A549 (cell line): Measurements from ENCODE around the gene CAPN8.
A peak's percentile ranks its signal among the peaks of the same experiment; 100 is the strongest.

Experiments used
- CEBPB ChIP-seq, 2 experiments: fragments of >200 bp in 1 of 2; sonication (Bioruptor Twin) in 1 of 2; formaldehyde crosslinking in 1 of 2; IDR thresholded peaks; 2 replicates each; pipeline ENCODE4 v1.6.1; 2012 to 2016
- EP300 ChIP-seq, 2 experiments: fragments of >200 bp; sonication (Bioruptor Twin); formaldehyde crosslinking; IDR thresholded peaks; 2 replicates in 1 of 2; 3 replicates in 1 of 2; pipeline ENCODE4 v1.6.1; 2016 to 2017
- HDAC2 ChIP-seq: fragments of 200-600 bp; sonication (generic); IDR thresholded peaks from 2 replicates; pipeline ENCODE4 v1.6.1; 2016
- JUNB ChIP-seq: fragments of >200 bp; sonication (Bioruptor Twin); formaldehyde crosslinking; IDR thresholded peaks from 2 replicates; pipeline ENCODE4 v1.6.1; 2016
- MAZ ChIP-seq: fragments of 150-350 bp; IDR thresholded peaks from 2 replicates; pipeline ENCODE4 v1.6.1; 2014; ENCODE audit warnings: antibody characterized with exemption, low read depth, low read length, borderline replicate concordance
- MYC ChIP-seq: IDR thresholded peaks from 2 replicates; pipeline ENCODE4 v1.6.1; 2012; ENCODE audit warnings: mild to moderate bottlenecking, inconsistent platforms, low read length, improper control_type of control experiment, borderline replicate concordance
- PBX3 ChIP-seq: IDR thresholded peaks from 2 replicates; pipeline ENCODE4 v1.6.1; 2012
- POLR2A ChIP-seq: IDR thresholded peaks from 2 replicates; pipeline ENCODE4 v1.6.1; 2012; ENCODE audit warnings: mild to moderate bottlenecking, low read length
- RAD21 ChIP-seq, 2 experiments: fragments of >200 bp in 1 of 2; sonication (Bioruptor Twin) in 1 of 2; formaldehyde crosslinking in 1 of 2; IDR thresholded peaks in 1 of 2; conservative IDR thresholded peaks in 1 of 2; 2 replicates in 1 of 2; 3 replicates in 1 of 2; pipeline ENCODE4 v1.6.1; 2012 to 2018; ENCODE audit warnings: inconsistent platforms in 1 of 2
- RARB ChIP-seq: fragments of 250-450 bp; sonication (Bioruptor Pico); IDR thresholded peaks from 2 replicates; pipeline ENCODE4 v1.8.0; 2021; ENCODE audit warnings: mild to moderate bottlenecking, moderate library complexity
- REST ChIP-seq: fragments of 200-600 bp; sonication (generic); IDR thresholded peaks from 2 replicates; pipeline ENCODE4 v1.6.1; 2016; ENCODE audit warnings: antibody characterized with exemption, mild to moderate bottlenecking, moderate library complexity
- RFX5 ChIP-seq: fragments of 450-650 bp; IDR thresholded peaks from 2 replicates; pipeline ENCODE4 v1.7.1; 2014; ENCODE audit warnings: antibody characterized with exemption, mild to moderate bottlenecking, moderate library complexity
- TF ChIP-seq, protein P1 (sequence below): fragments of >200 bp; sonication (Bioruptor Twin); formaldehyde crosslinking; IDR thresholded peaks from 3 replicates; pipeline ENCODE4 v1.5.1; 2016
- TF ChIP-seq, protein P2 (sequence below): IDR thresholded peaks from 2 replicates; pipeline ENCODE4 v1.6.1; 2012

DNA sequence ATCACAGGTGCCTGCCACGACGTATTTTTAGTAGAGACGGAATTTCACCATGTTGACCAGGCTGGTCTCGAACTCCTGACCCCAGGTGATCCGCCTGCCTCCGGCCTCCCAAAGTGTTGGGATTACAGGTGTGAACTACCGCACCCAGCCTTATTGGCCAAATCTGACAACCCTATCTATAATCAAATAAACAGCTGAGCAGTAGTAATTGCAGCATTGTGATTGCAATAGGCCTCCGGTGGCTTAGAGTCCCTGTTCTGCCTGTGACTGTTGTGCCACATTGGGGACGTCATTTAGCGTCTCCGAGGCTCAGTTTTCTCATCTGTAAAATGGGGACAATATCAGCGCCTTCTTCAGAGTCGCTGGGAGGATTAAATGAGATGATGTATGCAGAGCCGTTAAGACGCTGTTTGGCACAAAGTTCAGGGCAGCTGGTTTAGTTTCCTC is 46.3 kb upstream of the CAPN8 start:
- TF ChIP-seq, protein P1, sequence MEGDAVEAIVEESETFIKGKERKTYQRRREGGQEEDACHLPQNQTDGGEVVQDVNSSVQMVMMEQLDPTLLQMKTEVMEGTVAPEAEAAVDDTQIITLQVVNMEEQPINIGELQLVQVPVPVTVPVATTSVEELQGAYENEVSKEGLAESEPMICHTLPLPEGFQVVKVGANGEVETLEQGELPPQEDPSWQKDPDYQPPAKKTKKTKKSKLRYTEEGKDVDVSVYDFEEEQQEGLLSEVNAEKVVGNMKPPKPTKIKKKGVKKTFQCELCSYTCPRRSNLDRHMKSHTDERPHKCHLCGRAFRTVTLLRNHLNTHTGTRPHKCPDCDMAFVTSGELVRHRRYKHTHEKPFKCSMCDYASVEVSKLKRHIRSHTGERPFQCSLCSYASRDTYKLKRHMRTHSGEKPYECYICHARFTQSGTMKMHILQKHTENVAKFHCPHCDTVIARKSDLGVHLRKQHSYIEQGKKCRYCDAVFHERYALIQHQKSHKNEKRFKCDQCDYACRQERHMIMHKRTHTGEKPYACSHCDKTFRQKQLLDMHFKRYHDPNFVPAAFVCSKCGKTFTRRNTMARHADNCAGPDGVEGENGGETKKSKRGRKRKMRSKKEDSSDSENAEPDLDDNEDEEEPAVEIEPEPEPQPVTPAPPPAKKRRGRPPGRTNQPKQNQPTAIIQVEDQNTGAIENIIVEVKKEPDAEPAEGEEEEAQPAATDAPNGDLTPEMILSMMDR, result no peak
- peak; percentile 93 for TF ChIP-seq HDAC2
- no peak for TF ChIP-seq CEBPB (IDR thresholded peaks at IDR 0.05)
- TF ChIP-seq JUNB, result no peak
- no peak for TF ChIP-seq RAD21 (conservative IDR thresholded peaks at IDR 0.05 in 1 of 2, IDR thresholded peaks at IDR 0.05 in 1 of 2)
- TF ChIP-seq REST, result no peak
- TF ChIP-seq RARB (CRISPR knock-in tag), result no peak
- no peak for TF ChIP-seq PBX3
- TF ChIP-seq, protein P2, sequence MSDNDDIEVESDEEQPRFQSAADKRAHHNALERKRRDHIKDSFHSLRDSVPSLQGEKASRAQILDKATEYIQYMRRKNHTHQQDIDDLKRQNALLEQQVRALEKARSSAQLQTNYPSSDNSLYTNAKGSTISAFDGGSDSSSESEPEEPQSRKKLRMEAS, result no peak
- TF ChIP-seq RFX5, result no peak
- no peak for TF ChIP-seq MYC
- TF ChIP-seq MAZ, result no peak
- TF ChIP-seq POLR2A, result no peak
- no peak for TF ChIP-seq EP300 (IDR thresholded peaks at IDR 0.05)
